IMR-90 (cell line): ENCODE data around the gene FBXO41.

Experiments used
- POLR2A ChIP-seq: IDR thresholded peaks from 2 replicates; pipeline ENCODE4 v1.6.1; 2012; ENCODE audit warnings: mild to moderate bottlenecking, low read depth, low read length
- RAD21 ChIP-seq: IDR thresholded peaks from 2 replicates; pipeline ENCODE4 v1.6.1; 2012; ENCODE audit warnings: low read length, improper control_type of control experiment
- RCOR1 ChIP-seq: IDR thresholded peaks from 2 replicates; pipeline ENCODE4 v1.6.1; 2012; ENCODE audit warnings: mild to moderate bottlenecking, low read length, improper control_type of control experiment; ENCODE audit not compliant: insufficient replicate concordance
- TF ChIP-seq, protein P1 (sequence below): conservative IDR thresholded peaks from 2 replicates; pipeline ENCODE4 v1.5.1; 2012; ENCODE audit warnings: mild to moderate bottlenecking, low read depth, low read length, improper control_type of control experiment

DNA sequence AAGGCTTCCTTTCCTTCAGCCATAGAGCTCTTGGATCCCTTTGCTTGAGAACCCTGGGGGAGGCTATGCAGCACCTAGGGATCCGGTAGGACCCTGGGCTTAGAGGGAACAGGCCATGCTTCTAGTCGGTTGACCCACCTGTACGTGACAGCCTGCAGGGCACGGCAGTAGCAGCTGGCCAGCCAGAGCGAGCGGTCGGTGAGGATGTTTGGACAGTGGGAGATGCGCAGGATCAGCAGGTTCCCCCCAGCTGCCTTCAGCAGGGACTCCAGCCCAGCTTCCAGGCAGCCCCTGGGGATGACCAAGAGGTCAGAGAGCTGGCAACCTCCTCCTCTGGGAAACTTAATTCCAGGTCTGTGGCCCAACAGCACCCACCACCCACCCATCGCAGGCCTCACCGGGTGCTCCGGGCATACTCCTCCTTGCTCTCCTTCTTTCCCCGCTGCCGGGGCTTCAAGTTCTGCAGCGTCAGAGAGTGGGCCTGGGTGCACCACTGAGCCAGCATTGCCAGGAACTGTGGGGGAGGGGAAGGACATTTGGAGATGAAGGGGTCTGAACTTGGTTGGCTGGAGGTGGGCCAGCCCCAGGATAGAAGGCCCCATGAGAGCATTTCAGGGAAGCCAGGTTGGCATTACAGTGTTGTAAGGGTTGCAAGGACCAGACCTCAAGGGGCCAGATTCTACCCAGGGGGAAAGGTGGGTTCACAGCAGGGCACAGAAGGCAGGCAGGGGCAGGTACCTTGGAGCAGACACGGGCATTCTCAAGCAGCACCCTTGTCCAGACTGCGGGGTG lies 20.5 kb downstream of the FBXO41 start:
- TF ChIP-seq, protein P1, sequence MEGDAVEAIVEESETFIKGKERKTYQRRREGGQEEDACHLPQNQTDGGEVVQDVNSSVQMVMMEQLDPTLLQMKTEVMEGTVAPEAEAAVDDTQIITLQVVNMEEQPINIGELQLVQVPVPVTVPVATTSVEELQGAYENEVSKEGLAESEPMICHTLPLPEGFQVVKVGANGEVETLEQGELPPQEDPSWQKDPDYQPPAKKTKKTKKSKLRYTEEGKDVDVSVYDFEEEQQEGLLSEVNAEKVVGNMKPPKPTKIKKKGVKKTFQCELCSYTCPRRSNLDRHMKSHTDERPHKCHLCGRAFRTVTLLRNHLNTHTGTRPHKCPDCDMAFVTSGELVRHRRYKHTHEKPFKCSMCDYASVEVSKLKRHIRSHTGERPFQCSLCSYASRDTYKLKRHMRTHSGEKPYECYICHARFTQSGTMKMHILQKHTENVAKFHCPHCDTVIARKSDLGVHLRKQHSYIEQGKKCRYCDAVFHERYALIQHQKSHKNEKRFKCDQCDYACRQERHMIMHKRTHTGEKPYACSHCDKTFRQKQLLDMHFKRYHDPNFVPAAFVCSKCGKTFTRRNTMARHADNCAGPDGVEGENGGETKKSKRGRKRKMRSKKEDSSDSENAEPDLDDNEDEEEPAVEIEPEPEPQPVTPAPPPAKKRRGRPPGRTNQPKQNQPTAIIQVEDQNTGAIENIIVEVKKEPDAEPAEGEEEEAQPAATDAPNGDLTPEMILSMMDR: no peak
- no peak for TF ChIP-seq RCOR1
- no peak for TF ChIP-seq RAD21
- no peak for TF ChIP-seq POLR2A
